Hematopoietic multipotent progenitor cell treated with erythropoietin and hydrocortisone succinate and interleukin-3 and kit ligand, for 6 days (in vitro differentiated cells): ENCODE measurements around the gene IL12A.

Source experiments
- DNase-seq: peaks from one replicate; pipeline ENCODE4 v3.0.0-alpha.2; 2015

Gene IL12A

GRCh38 chr3:159989973-159990846 is 1.6 kb downstream of the IL12A start:
- DNase-seq = peak; percentile 27

- no peak for DNase-seq
These were observed 3.0 kb downstream of the IL12A start for GRCh38 chr3:159991591-159991990.

- no peak for DNase-seq
These were observed 4.0 kb downstream of the IL12A start for GRCh38 chr3:159992589-159992988.

GRCh38 chr3:159994182-159994581 is 5.5 kb downstream of the IL12A start:
- DNase-seq = no peak

- DNase-seq = no peak
These were observed 6.5 kb downstream of the IL12A start for GRCh38 chr3:159995091-159995490.

GRCh38 chr3:159996018-159996417 is 7.4 kb downstream of the IL12A start:
- no peak for DNase-seq

GRCh38 chr3:159996959-159997358 is 8.3 kb downstream of the IL12A start:
- DNase-seq = no peak

- no peak for DNase-seq
These were observed 12.6 kb downstream of the IL12A start for GRCh38 chr3:160001148-160001760.

- no peak for DNase-seq
These were observed 13.4 kb downstream of the IL12A start for GRCh38 chr3:160001850-160002623.

GRCh38 chr3:160003520-160004128 is 15.0 kb downstream of the IL12A start:
- peak; percentile 77 for DNase-seq

GRCh38 chr3:160005004-160005403 is 16.4 kb downstream of the IL12A start:
- DNase-seq = peak; percentile 33

GRCh38 chr3:160006282-160007163 is 17.9 kb downstream of the IL12A start:
- peak; percentile 84 for DNase-seq

- no peak for DNase-seq
These were observed 20.3 kb downstream of the IL12A start for GRCh38 chr3:160008961-160009360.

- DNase-seq = no peak
These were observed 20.9 kb downstream of the IL12A start for GRCh38 chr3:160009525-160009924.

- DNase-seq = no peak
These were observed 21.9 kb downstream of the IL12A start for GRCh38 chr3:160010578-160010977.

- peak; percentile 72 for DNase-seq
These were observed 23.5 kb downstream of the IL12A start for GRCh38 chr3:160012108-160012507.

- no peak for DNase-seq
These were observed 28.3 kb downstream of the IL12A start for GRCh38 chr3:160016972-160017371.

GRCh38 chr3:160018959-160019358 is 30.3 kb downstream of the IL12A start:
- DNase-seq = no peak

- no peak for DNase-seq
These were observed 31.5 kb downstream of the IL12A start for GRCh38 chr3:160020057-160020711.

GRCh38 chr3:160022068-160022467 is 33.4 kb downstream of the IL12A start:
- DNase-seq = no peak

- DNase-seq = no peak
These were observed 34.8 kb downstream of the IL12A start for GRCh38 chr3:160023476-160023875.
